Measurements from ENCODE around the gene ARHGAP31. TPM values are rescaled to one million over a fixed set of nuclear protein-coding genes. Genes with fewer than 3 reads are reported as not detected.
"Not testable (repeated sequence)": the region's sequence is repeated elsewhere in the genome, so short reads cannot be mapped to it uniquely, and the experiment has no call there.

The ARHGAP31 gene
- total RNA-seq, 1 donor from 2014 or later, result 22.6 TPM

DNA sequence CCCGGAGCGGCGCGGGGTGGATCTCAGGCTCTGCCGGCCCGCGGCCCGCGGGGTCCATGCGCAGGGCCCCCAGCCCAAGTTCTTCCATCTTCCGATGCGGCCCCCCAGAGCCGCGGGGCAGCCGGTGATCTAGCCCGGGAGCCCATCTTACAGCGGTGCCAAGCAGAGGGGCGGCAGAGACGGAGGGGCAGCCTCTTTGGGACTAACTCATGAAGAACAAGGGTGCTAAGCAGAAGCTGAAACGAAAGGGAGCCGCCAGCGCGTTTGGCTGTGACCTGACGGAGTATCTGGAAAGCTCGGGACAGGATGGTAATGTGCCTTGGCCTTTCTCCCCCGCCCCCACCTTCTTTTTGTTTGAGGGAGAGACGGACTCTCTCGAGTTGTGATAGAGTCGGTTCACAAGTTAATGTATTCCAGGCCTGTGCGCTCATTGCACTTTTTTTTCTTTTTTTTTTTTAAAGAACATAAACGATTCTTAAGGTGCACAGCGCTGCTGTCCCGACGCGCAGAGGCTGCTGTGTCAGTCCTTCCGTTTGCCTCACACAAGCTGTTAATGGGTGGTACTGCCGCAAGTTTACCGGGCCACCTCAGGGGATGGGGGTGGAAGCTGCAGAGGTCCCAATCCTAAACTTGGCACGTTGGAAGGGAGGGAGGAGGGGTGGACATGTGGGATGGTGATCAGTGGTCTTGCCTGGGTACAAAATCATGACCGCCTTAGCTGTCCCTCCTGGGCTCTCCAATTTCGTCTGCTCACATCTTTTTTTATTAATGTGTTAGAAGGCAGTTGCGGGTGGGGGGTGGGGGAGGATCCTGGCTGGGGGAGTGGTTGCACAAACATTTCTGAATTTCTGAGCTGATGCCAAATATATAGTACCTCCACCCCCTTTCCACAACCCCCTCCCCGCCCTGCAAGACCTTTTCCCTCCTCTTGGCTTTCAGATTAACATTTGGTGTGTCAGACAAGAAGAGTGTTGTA is 801 bp downstream of the ARHGAP31 start:
- peak; percentile 29 for DNase-seq (ENCODE audit: low spot score)

DNA sequence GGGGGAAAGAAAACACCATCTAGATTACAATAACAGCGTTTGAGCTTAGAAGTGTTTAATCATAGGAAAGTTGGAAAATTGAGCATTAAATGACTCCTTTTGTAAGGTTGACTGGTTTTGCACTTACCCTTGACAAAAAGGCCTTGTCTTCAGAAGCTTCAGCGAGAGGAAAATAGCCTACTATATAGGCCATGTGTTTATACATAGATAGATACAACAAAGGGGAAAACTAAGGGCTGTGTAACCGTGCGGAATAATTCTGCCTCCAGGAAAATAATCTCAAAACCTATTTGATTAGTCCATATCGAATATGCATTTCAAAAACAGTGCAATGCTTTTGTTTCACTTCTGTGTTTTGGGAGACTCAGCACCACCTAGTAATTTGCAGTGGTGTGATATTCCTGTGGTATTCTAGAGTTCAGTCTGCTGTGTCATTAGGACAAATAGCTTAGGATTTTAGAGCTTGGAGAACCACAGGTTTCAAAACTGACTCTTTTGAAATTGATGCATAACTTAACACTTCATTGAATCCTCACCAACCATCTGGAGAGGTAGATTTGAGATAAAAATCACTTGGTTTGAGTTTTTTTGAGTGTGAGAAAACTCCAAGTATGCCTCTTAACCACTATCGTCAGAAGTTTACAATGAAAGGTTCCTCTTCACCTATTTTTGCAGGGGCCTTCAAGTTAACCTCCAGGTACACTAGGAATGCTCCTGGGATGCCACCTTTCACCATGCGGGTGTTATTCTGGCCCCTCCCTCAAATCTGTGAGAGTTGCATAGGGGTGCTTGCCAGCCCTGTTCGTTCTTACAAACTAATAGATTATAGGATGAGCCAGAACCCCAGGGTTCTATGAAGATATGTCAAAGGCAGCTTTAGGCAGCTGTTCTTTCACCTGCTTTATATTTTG is 1.9 kb downstream of the ARHGAP31 start:
- no peak for DNase-seq (ENCODE audit: low spot score)

- DNase-seq (ENCODE audit: low spot score), result no peak
Measured at GRCh38 chr3:119296727-119297122, 2.5 kb downstream of the ARHGAP31 start.

GRCh38 chr3:119297169-119297568 is 3.0 kb downstream of the ARHGAP31 start:
- DNase-seq (ENCODE audit: low spot score), result no peak

DNA sequence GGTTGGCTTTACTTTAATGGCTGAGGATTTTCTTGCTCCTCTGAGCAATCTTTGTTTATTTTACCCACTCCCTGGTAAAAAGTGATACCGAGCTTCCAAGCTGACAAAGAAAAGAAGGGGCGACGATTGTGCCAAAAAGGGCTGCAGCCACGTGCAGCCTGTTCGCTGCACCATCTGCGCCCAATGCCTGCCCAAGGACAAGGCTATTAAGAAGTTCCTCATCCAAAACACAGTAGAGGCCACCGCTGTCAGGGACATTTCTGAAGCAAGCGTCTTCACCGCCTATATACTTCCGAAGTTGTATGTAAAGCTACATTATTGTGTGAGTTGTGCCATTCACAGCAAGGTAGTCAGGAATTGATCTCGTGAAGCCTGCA is 4.4 kb downstream of the ARHGAP31 start:
- DNase-seq (ENCODE audit: low spot score), result no peak

DNA sequence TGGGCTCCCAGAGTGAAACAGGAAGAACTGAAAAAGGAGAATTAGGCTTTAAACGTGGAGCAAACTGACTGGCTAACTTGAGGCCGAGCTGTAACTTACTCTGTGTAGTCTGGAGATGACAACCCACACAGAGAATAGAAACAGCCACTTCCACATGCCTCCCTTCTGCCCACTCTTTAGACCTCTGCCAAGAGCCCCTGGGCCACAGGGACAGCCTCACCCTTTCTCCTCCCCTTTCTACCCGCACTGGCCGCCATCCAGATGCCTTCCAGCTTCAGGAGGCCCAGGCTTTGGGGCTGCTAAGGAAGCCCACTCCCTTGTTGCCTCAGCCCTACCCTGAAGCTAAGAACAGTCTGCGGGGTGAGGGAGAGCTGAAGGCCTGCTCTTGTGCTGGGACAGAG is 6.8 kb downstream of the ARHGAP31 start:
- DNase-seq (ENCODE audit: low spot score), result no peak

- DNase-seq (ENCODE audit: low spot score), result no peak
Measured at GRCh38 chr3:119301662-119302061, 7.5 kb downstream of the ARHGAP31 start.

- no peak for DNase-seq (ENCODE audit: low spot score)
Measured at GRCh38 chr3:119302697-119303551, 8.7 kb downstream of the ARHGAP31 start.

GRCh38 chr3:119304201-119304713 is 10.1 kb downstream of the ARHGAP31 start:
- no peak for DNase-seq (ENCODE audit: low spot score)

DNA sequence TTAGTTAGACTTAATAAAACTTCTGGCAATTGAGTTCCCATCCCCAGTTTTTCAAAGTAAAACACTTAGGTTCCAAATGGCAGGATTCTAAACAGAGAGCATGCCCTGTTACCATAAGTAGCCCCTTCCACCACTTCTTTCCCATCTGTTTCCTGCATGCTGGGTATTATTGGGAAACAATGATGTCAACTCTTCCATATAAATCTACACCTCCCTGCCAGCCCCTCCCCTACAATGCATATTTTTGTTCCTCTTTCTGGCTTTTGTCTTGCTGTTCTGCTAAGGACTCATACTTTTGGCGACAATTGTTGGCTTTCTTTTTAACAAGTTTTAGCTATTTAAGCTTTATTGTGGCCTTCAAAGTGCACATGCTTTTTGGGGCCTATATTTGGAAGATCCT is 11.1 kb downstream of the ARHGAP31 start:
- no peak for DNase-seq (ENCODE audit: low spot score)

GRCh38 chr3:119306378-119306777 is 12.2 kb downstream of the ARHGAP31 start:
- not testable (repeated sequence) for DNase-seq (ENCODE audit: low spot score)

DNA sequence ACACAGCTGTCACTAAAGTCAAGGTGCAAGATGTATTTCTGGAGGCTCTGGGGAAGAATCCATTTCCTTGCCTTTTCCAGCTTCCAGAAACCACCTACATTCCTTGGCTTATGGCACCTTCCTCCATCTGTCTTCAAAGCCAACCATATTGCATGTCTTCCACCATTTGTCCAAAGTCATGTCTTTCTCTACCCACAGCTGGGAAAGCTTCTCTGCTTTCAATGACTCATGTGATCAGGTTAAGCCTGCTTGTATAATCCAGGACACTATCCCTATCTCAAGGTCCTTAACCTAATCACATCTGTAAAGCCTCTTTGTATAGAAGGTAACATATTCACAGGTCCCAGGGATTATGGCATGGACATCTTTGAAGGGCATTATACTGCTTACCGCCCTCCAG is 14.2 kb downstream of the ARHGAP31 start:
- DNase-seq (ENCODE audit: low spot score), result no peak

DNA sequence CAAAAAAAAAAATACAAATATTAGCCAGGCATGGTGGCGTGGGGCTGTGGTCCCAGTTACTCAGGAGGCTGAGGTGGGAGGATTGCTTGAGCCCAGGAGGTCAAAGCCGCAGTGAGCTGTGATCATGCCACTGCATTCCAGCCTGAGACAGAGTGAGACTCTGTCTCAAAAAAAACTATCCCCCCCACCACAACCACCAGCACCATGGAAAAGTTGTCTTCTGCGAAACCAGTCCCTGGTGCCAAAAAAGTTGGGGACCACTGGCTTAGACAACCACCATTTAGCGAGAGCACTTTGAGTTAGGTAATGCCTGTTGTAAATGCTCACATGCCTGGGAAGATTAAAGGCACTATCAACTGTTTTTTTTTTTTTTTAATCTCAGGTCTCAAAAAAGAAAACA is 15.4 kb downstream of the ARHGAP31 start:
- DNase-seq (ENCODE audit: low spot score), result no peak

GRCh38 chr3:119310071-119310470 is 15.9 kb downstream of the ARHGAP31 start:
- no peak for DNase-seq (ENCODE audit: low spot score)

GRCh38 chr3:119311081-119311925 is 17.1 kb downstream of the ARHGAP31 start:
- DNase-seq (ENCODE audit: low spot score), result no peak

GRCh38 chr3:119313461-119313860 is 19.3 kb downstream of the ARHGAP31 start:
- DNase-seq (ENCODE audit: low spot score), result no peak

- no peak for DNase-seq (ENCODE audit: low spot score)
Measured at GRCh38 chr3:119314821-119315220, 20.6 kb downstream of the ARHGAP31 start.

- DNase-seq (ENCODE audit: low spot score), result no peak
Measured at GRCh38 chr3:119315600-119316312, 21.6 kb downstream of the ARHGAP31 start.

- DNase-seq (ENCODE audit: low spot score), result no peak
Measured at GRCh38 chr3:119316313-119316670, 22.1 kb downstream of the ARHGAP31 start.

GRCh38 chr3:119318876-119319275 is 24.7 kb downstream of the ARHGAP31 start:
- no peak for DNase-seq (ENCODE audit: low spot score)

All from mucosa of gallbladder (tissue), 1 donor.